ENCODE data around the gene WDR18. TPM values are rescaled to one million over a fixed set of nuclear protein-coding genes. Genes with fewer than 3 reads are reported as not detected.

WDR18 gene
- total RNA-seq, 1 experiment from 2014 or later: 44.0 TPM

GRCh38 chr19:979318-979741 is 4.8 kb upstream of the WDR18 start:
- DNase-seq (ENCODE audit: low read depth, low spot score) (no peak), ATAC-seq (no peak)
- H3K36me3 ChIP-seq (ENCODE audit: control insufficient read depth, insufficient read depth, low read length): peaks cover under 1% of the 10 kb centered on the region; the same call in 1 of the 2 replicates
- in situ Hi-C loops (cut with HindIII; ENCODE audit: low pct_unique_long_range_greater_than_20kb, low sequenced_read_pairs) (no loop called here), intact Hi-C loops (cut with micrococcal nuclease; ENCODE audit: unreplicated experiment) (no loop called here)
- no peaks in the 10 kb centered on the region for H3K27me3 ChIP-seq (ENCODE audit: control insufficient read depth, insufficient read depth, low read length)
- ChIA-PET POLR2A (no interaction called here), CTCF (no interaction called here)
- no TSS peak for BruUV-seq (replicated peaks)
- TF ChIP-seq CTCF (IDR thresholded peaks at IDR 0.05): no peak
- TF ChIP-seq SIN3A (IDR thresholded peaks at IDR 0.05; ENCODE audit: borderline replicate concordance, insufficient read depth, low read depth, low read length): no peak
- H3K4me3 ChIP-seq (ENCODE audit: low read depth in 2 of 2, low read length in 2 of 2): no peak overlapping the region
- no peak overlapping the region for H3K27ac ChIP-seq (ENCODE audit: low read length)
- H3K4me1 ChIP-seq (ENCODE audit: control insufficient read depth, insufficient read depth, low read length): peaks cover 11% of the 10 kb centered on the region
- no peaks in the 10 kb centered on the region for H3K9me3 ChIP-seq (ENCODE audit: control insufficient read depth, insufficient read depth, low read depth, low read length)

- no TSS peak for BruUV-seq (replicated peaks)
Observed at GRCh38 chr19:980133-980998, 3.8 kb upstream of the WDR18 start.

More at GRCh38 chr19:980133-980998, 3.8 kb upstream of the WDR18 start:
- Histone ChIP-seq H3K27ac (ENCODE audit: low read length) (no peak overlapping the region), H3K9me3 (ENCODE audit: control insufficient read depth, insufficient read depth, low read depth, low read length) (no peaks in the 10 kb centered on the region), H3K27me3 (ENCODE audit: control insufficient read depth, insufficient read depth, low read length) (no peaks in the 10 kb centered on the region), H3K4me3 (ENCODE audit: low read depth in 2 of 2, low read length in 2 of 2) (no peak overlapping the region), H3K4me1 (ENCODE audit: control insufficient read depth, insufficient read depth, low read length) (peaks cover 11% of the 10 kb centered on the region), H3K36me3 (ENCODE audit: control insufficient read depth, insufficient read depth, low read length) (peaks cover 4% of the 10 kb centered on the region; the same call in 1 of the 2 replicates)
- TF ChIP-seq TCF7L2 (IDR thresholded peaks at IDR 0.05; ENCODE audit: low read depth, low read length) (no peak), POLR2AphosphoS5 (IDR thresholded peaks at IDR 0.05; ENCODE audit: low read depth, low read length) (no peak), SIN3A (IDR thresholded peaks at IDR 0.05; ENCODE audit: borderline replicate concordance, insufficient read depth, low read depth, low read length) (no peak), REST (IDR thresholded peaks at IDR 0.05; ENCODE audit: insufficient read depth in 1 of 2, low read depth in 2 of 2, low read length in 1 of 2) (no peak), CTCF (IDR thresholded peaks at IDR 0.05) (no peak)
- ChIA-PET POLR2A (no interaction called here), CTCF (no interaction called here)
- intact Hi-C loops (cut with micrococcal nuclease; ENCODE audit: unreplicated experiment) (no loop called here), in situ Hi-C loops (cut with HindIII; ENCODE audit: low pct_unique_long_range_greater_than_20kb, low sequenced_read_pairs) (no loop called here)
- no peak for DNase-seq (ENCODE audit: low read depth, low spot score)
- ATAC-seq: 0 out of 2 replicates have a peak, but pooled peaks have one; percentile 31
